Activated naive CD4-positive, alpha-beta T cell treated with Interleukin-2 at 50 U/mL for 16 hours (primary cell): ENCODE data around the gene NCKAP1.

Source experiments
- DNase-seq: peaks from one replicate; pipeline ENCODE4 v3.0.0-alpha.2; 2020

The NCKAP1 gene

DNA sequence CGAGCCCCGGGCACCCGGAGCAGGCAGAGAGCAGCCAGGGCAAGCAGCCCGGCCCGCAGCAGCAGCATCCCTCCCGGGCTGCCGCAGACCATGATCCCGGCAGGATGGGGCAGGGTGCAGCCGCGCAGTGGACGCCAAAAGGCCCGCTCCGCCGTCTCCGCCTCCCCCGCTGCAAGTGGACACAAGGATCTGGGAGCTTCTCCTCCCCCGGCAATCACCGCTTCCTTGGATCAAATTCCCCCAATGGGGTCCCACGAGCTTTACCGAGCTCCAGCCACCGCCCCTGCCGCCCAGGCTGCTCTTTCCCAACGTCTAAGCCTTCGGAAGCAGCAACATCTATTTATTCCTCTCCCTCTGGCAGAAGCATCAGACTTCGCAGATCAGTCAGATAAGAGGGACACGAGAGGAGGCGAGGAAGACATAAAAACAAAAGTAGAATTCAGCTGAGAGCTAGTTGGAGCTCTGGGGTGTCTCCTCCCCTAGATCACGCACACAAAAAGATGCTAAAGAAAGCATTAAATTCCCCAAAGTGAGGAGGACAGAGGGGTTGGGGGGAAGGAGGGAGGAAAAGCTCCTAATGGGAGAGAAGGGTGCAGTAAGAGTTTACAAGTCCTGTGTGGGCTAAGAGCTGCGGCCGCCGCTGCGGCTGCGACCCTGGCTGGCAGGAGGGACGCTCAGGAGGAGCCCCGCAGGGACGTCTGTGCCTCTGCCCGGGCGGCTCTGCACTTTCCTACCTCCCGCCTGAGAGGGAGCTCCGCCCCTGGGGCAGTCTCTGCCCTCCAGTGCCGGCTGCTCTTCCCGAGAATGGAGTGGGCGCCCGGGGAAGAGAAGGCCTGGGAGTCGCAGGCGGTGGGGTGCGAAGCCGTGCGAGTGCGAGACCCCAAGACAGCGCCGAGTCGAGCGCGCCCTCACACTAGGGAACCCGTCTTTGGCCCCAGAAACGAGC is 171.5 kb downstream of the NCKAP1 start, which contains the start of gene FRZB:
Gene FRZB (minus strand): TSS at position 177 of the 946 bp plus-strand sequence. CDS start 85 bp downstream, at position 92.
- DNase-seq = no peak

DNA sequence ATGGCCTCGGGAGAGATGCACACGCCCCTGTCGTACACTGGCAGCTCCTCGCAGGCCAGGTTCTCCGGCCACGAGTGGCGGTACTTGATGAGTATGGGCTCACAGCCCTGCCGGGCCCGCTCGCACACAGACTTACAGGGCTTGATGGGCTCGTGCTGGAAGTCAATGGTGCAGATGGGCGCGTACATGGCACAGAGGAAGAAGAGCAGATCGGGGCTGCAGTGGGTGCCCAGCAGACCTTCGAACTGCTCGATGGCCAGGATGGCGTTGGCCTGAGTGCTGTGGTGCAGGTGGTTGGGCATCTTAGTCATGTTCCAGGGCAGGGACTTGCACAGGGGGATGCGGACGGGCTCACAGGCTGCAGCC is 172.2 kb downstream of the NCKAP1 start:
- no peak for DNase-seq

DNA sequence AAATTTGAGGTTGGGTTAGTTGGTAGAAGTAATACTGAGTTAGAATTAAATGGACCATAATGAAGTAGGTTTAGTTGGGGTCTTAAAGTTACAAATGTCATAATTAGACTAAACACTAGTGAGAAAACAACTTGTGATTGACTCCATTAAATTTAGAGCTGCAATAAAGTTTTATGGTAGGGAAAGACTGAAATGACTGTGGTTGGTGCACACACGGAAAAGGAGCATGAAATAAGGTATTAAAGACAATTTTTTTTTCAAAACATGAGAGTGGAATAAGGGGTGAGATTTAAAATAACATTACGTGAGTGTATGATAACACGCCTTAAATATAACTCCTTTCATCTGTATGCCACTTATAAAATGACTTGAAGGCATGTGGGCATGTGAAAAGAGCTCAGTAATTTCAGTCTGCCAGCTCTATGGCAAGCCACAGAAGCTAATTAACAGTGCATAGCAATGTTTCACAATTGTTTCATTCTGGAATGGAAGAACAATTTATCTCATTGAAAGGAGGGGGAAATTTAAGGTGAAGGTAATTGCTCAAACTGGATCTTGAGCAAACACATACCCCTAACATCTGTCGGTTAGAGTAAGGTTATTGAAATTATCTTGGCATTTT is 173.2 kb downstream of the NCKAP1 start:
- DNase-seq = no peak

DNA sequence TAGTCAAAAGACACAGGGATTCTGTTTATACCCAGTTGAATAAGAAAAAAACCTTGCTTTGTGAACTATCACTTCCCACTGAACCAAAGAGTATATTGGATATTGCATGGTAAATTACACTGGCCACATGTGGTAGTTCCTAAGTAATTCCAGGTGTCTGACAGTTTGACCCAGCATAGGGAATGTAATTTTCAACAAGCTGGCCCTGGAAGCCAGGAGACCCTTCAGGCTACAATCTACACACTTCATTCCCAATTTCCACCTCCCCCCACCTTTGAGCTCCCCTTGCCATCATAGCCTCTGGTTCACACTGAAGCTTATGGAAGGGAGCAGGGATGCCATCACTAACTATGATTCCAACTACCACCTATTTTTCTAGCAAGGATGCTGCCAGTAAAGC is 174.6 kb downstream of the NCKAP1 start:
- DNase-seq = no peak

DNA sequence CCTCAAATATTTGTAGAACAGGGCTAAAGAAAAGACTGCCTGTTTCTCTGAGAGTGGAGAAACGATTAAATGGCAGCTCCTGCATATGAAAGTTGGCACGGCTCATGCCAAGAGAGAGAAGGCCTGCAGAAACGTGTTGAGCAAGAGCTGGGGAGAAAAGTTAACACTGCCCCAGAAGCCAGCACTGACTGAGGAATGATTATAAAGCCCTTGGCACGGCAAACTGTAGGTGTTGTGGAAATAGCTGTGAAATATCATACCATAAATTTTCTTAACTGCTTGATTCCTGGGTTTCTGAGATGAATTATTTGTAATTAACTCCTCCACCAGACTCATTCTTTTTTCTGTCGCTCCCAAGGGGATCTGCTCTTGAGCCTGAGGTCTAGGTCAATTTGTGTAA is 176.2 kb downstream of the NCKAP1 start:
- no peak for DNase-seq

DNA sequence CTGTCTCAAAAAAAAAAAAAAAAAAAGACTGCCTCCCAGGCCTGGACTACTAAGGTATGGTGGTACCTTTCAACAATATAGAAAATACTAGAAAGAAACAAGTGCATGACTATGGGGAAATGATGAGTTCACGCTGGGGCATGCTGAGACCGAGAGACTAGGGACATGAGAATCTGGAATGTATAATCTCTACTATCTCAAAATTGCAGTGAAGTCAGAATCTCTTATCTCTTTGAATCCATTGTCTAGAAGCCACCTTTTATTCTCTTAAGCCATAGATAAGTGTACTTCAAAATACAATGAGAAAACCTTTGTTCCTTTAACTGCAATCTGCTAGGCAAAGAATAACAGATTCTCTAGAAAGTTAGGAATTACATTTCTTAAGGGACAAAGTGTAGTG is 177.4 kb downstream of the NCKAP1 start:
- DNase-seq = no peak
